SK-N-SH (cell line): ENCODE results near the gene NSUN5.
"Not testable (repeated sequence)": the region's sequence is repeated elsewhere in the genome, so short reads cannot be mapped to it uniquely, and the experiment has no call there.

Experiments used
- FOXM1 ChIP-seq: IDR thresholded peaks from 2 replicates; pipeline ENCODE4 v1.4.0; 2012; ENCODE audit warnings: low read depth, mild to moderate bottlenecking
- POLR2AphosphoS5 ChIP-seq: IDR thresholded peaks from 2 replicates; pipeline ENCODE4 v1.6.1; 2012; ENCODE audit warnings: low read depth, low read length

- TF ChIP-seq FOXM1, POLR2AphosphoS5: not testable (repeated sequence)
These were observed 31.4 kb downstream of the NSUN5 start for GRCh38 chr7:73277210-73277609.
